ENCODE measurements around the gene CCDC88C.

DNA sequence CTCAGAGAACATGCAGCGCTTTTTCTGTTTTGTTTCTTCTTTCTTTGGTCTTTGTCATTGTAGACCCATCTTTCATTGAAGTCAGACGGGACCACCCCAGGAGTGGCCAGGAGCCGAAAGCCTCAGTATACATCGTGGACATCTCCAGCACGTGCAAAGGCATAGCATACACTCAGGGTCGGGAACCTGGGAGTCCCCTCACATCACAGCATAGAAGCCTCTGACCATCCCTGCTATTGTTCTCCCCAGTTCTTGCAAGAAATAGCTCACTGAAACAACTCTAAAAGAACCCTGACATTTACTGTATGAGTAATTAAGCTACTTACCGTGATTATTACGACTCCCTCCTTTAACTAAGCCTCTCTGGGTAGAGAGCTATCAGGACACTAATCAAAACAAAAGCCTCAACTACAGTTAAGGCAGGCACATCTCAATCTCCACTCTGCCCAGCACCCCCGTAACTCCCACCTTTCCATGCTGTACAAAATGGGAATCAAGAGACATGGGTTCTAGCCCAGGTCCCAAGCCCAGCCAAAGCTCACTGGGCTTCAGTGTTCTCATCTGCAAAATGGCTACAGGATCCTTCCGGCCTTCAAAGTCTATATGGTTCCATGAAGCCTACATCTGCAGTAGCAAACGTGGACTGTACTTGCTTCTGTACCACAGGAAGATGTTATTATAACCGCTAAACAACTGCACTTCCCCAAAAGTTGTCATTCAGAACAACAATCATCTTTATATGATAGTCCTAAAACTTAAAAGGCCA is 6.7 kb downstream of the CCDC88C start:
- TF ChIP-seq CTCF (optimal IDR thresholded peaks at IDR 0.05 in 1 of 3, IDR thresholded peaks at IDR 0.05 in 1 of 3, conservative IDR thresholded peaks at IDR 0.05 in 1 of 3; ENCODE audit: extremely low read depth in 1 of 3, insufficient read depth in 2 of 3, low read length in 3 of 3) (no peak), EZH2 (IDR thresholded peaks at IDR 0.05; ENCODE audit: low read length) (no peak)

Data from keratinocyte (primary cell).